Measurements from ENCODE around the gene SCMH1.

Gene SCMH1

GRCh38 chr1:41272601-41273000 is 30.5 kb upstream of the SCMH1 start:
- TF ChIP-seq GATA3 (IDR thresholded peaks at IDR 0.05; ENCODE audit: low read depth, low read length) (no peak), GATA2 (IDR thresholded peaks at IDR 0.05; ENCODE audit: low read depth, low read length) (no peak)

- no peak for TF ChIP-seq GATA2 (IDR thresholded peaks at IDR 0.05; ENCODE audit: low read depth, low read length)
- no peak for TF ChIP-seq GATA3 (IDR thresholded peaks at IDR 0.05; ENCODE audit: low read depth, low read length)
Measured at GRCh38 chr1:41268154-41268770, 26.2 kb upstream of the SCMH1 start.

- TF ChIP-seq GATA3 (IDR thresholded peaks at IDR 0.05; ENCODE audit: low read depth, low read length) (no peak), GATA2 (IDR thresholded peaks at IDR 0.05; ENCODE audit: low read depth, low read length) (no peak)
Measured at GRCh38 chr1:41261926-41262618, 20.0 kb upstream of the SCMH1 start.

GRCh38 chr1:41260768-41261167 is 18.7 kb upstream of the SCMH1 start:
- TF ChIP-seq GATA3 (IDR thresholded peaks at IDR 0.05; ENCODE audit: low read depth, low read length) = no peak
- no peak for TF ChIP-seq GATA2 (IDR thresholded peaks at IDR 0.05; ENCODE audit: low read depth, low read length)

GRCh38 chr1:41259221-41259620 is 17.1 kb upstream of the SCMH1 start:
- TF ChIP-seq GATA3 (IDR thresholded peaks at IDR 0.05; ENCODE audit: low read depth, low read length) (no peak), GATA2 (IDR thresholded peaks at IDR 0.05; ENCODE audit: low read depth, low read length) (no peak)

GRCh38 chr1:41255978-41256377 is 13.9 kb upstream of the SCMH1 start:
- no peak for TF ChIP-seq GATA2 (IDR thresholded peaks at IDR 0.05; ENCODE audit: low read depth, low read length)

GRCh38 chr1:41249319-41249718 is 7.2 kb upstream of the SCMH1 start:
- TF ChIP-seq GATA2 (IDR thresholded peaks at IDR 0.05; ENCODE audit: low read depth, low read length) (no peak), GATA3 (IDR thresholded peaks at IDR 0.05; ENCODE audit: low read depth, low read length) (no peak)

GRCh38 chr1:41246568-41246967 is 4.5 kb upstream of the SCMH1 start:
- TF ChIP-seq GATA2 (IDR thresholded peaks at IDR 0.05; ENCODE audit: low read depth, low read length) = no peak
- no peak for TF ChIP-seq GATA3 (IDR thresholded peaks at IDR 0.05; ENCODE audit: low read depth, low read length)

- TF ChIP-seq GATA2 (IDR thresholded peaks at IDR 0.05; ENCODE audit: low read depth, low read length) (no peak), GATA3 (IDR thresholded peaks at IDR 0.05; ENCODE audit: low read depth, low read length) (no peak)
Measured at GRCh38 chr1:41245659-41246058, 3.6 kb upstream of the SCMH1 start.

- TF ChIP-seq GATA2 (IDR thresholded peaks at IDR 0.05; ENCODE audit: low read depth, low read length) (no peak), GATA3 (IDR thresholded peaks at IDR 0.05; ENCODE audit: low read depth, low read length) (no peak)
Measured at GRCh38 chr1:41243079-41243385, 926 bp upstream of the SCMH1 start.

GRCh38 chr1:41242342-41243078 is 404 bp upstream of the SCMH1 start:
- no peak for TF ChIP-seq GATA3 (IDR thresholded peaks at IDR 0.05; ENCODE audit: low read depth, low read length)
- TF ChIP-seq GATA2 (IDR thresholded peaks at IDR 0.05; ENCODE audit: low read depth, low read length) = no peak

GRCh38 chr1:41241354-41241748 is 755 bp downstream of the SCMH1 start:
- TF ChIP-seq GATA3 (IDR thresholded peaks at IDR 0.05; ENCODE audit: low read depth, low read length) = no peak
- TF ChIP-seq GATA2 (IDR thresholded peaks at IDR 0.05; ENCODE audit: low read depth, low read length) = no peak

- TF ChIP-seq GATA3 (IDR thresholded peaks at IDR 0.05; ENCODE audit: low read depth, low read length) (no peak), GATA2 (IDR thresholded peaks at IDR 0.05; ENCODE audit: low read depth, low read length) (no peak)
Measured at GRCh38 chr1:41240781-41241353, 1.2 kb downstream of the SCMH1 start.

- no peak for TF ChIP-seq GATA3 (IDR thresholded peaks at IDR 0.05; ENCODE audit: low read depth, low read length)
- TF ChIP-seq GATA2 (IDR thresholded peaks at IDR 0.05; ENCODE audit: low read depth, low read length) = no peak
Measured at GRCh38 chr1:41239988-41240610, 2.0 kb downstream of the SCMH1 start.

Measured in SH-SY5Y (cell line).